GM13977 (cell line): ENCODE measurements around the gene KRT33B.

Source experiments
- DNase-seq: peaks from one replicate; pipeline ENCODE4 v3.0.0; 2012; ENCODE audit warnings: low spot score
- CTCF ChIP-seq: IDR thresholded peaks from 2 replicates; pipeline ENCODE4 v1.5.1; 2012; ENCODE audit warnings: mild to moderate bottlenecking, control low read depth; ENCODE audit not compliant: insufficient read depth; ENCODE audit errors: extremely low read depth, missing control alignments
- in situ Hi-C: fragments of 300-500 bp; cut with MboI; formaldehyde crosslinking; loops from one replicate; pipeline ENCODE4 v1.12.0; 2022; ENCODE audit warnings: low sequenced_read_pairs, low pct_unique_long_range_greater_than_20kb, mixed read lengths, inconsistent platforms; ENCODE audit not compliant: unreplicated experiment

The KRT33B gene

GRCh38 chr17:41322094-41322902 is 47.3 kb downstream of the KRT33B start:
- in situ Hi-C loops, result no loop called here
- peak; percentile 62 for DNase-seq
- peak; percentile 68 for TF ChIP-seq CTCF

DNA sequence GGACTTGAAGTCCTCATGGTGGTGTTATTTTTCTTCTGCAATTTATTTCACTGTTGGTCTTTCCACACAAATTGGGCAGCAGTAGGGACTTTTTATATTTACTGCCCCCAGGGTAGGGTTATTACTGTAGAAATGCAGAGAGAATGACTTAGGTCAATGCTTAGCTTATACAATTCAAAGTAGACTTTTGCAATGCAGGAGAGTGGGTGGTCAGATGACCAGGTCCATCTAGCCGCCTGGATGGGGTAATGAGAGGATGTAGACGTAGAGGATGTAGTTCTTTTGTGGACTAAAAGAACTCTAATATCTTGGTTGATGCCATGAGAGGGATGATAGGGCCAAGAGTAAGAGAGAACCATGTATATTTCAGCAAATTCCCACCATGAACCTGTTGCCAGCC is 51.4 kb downstream of the KRT33B start:
- TF ChIP-seq CTCF, result no peak
- in situ Hi-C loops, result no loop called here
- DNase-seq, result no peak

GRCh38 chr17:41315814-41316445 is 53.7 kb downstream of the KRT33B start:
- DNase-seq, result no peak
- in situ Hi-C loops, result no loop called here
- no peak for TF ChIP-seq CTCF

- TF ChIP-seq CTCF, result no peak
- in situ Hi-C loops, result no loop called here
- DNase-seq, result no peak
Measured at GRCh38 chr17:41315204-41315794, 54.3 kb downstream of the KRT33B start, which contains the start of gene KRTAP17-1. Gene KRTAP17-1, minus strand, starts transcription at chr17:41315710. Its CDS starts 60 bp downstream, at chr17:41315650.
